Measurements from ENCODE around the gene DCTN5. TPM values are rescaled to one million over a fixed set of nuclear protein-coding genes. Genes with fewer than 3 reads are reported as not detected.

The DCTN5 gene
- total and polyA plus RNA-seq, 2 donors (not counting 3 experiments of a cell fraction or from before 2014, with no cell fraction given): 51.6 to 80.8 TPM

DNA sequence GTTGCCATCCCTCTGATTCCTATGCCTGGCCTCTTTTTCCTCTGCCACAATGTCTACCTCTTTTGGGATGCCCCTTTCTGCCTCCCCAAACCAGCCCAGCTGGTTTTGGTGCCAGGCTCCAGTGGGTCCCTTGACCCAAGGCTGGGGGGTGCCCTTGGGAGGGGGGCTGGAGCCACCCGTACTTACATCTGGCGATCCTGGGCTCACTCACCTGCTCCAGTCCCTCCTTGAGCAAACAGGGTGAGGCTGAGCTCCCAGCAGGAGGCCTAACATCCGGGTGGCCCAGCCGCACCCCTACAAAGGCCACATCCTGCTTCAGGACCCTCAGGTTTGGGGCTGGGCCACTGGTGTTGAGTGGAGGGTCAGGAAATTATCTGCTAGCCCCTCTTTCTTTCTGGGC, 70.5 kb downstream of the DCTN5 start:
- no peaks in the 10 kb centered on the region for H4K20me1 ChIP-seq (replicated peaks; ENCODE audit: control insufficient read depth, extremely low read depth, insufficient read depth, low read length)
- no peak for FAIRE-seq
- no peak overlapping the region for H3K4me3 ChIP-seq (replicated peaks in 1 of 3; ENCODE audit: insufficient read depth in 1 of 3, low read depth in 1 of 3, low read length in 3 of 3)
- H3K27ac ChIP-seq (ENCODE audit: insufficient read depth, low read depth, low read length): no peak overlapping the region
- DNase-seq (ENCODE audit: low read depth, low spot score): no peak
- no peaks in the 10 kb centered on the region for H3K4me1 ChIP-seq (ENCODE audit: control insufficient read depth, extremely low read depth, insufficient read depth, low read length)
- dilution Hi-C loops (cut with MboI; ENCODE audit: extremely low pct_ligation_motif_present, low sequenced_read_pairs): no loop called here
- intact Hi-C loops (cut with micrococcal nuclease): no loop called here
- TF ChIP-seq FOS (IDR thresholded peaks at IDR 0.05; ENCODE audit: borderline replicate concordance, insufficient read depth, low read length) (no peak), JUN (IDR thresholded peaks at IDR 0.05; ENCODE audit: borderline replicate concordance, insufficient read depth, insufficient read length, low read depth) (no peak), POLR2A (IDR thresholded peaks at IDR 0.05; ENCODE audit: low read depth, low read length) (no peak), GATA2 (IDR thresholded peaks at IDR 0.05; ENCODE audit: insufficient read depth, insufficient read length, low read depth, low read length) (no peak), EZH2 (IDR thresholded peaks at IDR 0.05; ENCODE audit: borderline replicate concordance, low read depth, low read length, severe bottlenecking) (no peak), MYC (IDR thresholded peaks at IDR 0.05; ENCODE audit: low read depth, low read length) (no peak), POLR2AphosphoS5 (IDR thresholded peaks at IDR 0.05; ENCODE audit: insufficient read depth, low read depth, low read length) (no peak)
- TF ChIP-seq, protein P1, sequence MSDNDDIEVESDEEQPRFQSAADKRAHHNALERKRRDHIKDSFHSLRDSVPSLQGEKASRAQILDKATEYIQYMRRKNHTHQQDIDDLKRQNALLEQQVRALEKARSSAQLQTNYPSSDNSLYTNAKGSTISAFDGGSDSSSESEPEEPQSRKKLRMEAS (IDR thresholded peaks at IDR 0.05; ENCODE audit: insufficient read depth, insufficient read length): no peak
- TF ChIP-seq, protein P2, sequence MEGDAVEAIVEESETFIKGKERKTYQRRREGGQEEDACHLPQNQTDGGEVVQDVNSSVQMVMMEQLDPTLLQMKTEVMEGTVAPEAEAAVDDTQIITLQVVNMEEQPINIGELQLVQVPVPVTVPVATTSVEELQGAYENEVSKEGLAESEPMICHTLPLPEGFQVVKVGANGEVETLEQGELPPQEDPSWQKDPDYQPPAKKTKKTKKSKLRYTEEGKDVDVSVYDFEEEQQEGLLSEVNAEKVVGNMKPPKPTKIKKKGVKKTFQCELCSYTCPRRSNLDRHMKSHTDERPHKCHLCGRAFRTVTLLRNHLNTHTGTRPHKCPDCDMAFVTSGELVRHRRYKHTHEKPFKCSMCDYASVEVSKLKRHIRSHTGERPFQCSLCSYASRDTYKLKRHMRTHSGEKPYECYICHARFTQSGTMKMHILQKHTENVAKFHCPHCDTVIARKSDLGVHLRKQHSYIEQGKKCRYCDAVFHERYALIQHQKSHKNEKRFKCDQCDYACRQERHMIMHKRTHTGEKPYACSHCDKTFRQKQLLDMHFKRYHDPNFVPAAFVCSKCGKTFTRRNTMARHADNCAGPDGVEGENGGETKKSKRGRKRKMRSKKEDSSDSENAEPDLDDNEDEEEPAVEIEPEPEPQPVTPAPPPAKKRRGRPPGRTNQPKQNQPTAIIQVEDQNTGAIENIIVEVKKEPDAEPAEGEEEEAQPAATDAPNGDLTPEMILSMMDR (IDR thresholded peaks at IDR 0.05; ENCODE audit: extremely low read depth in 1 of 2, insufficient read depth in 1 of 2, low read depth in 1 of 2, low read length in 2 of 2): no peak
- H3K79me2 ChIP-seq (ENCODE audit: control insufficient read depth, insufficient read depth, low read length): no peaks in the 10 kb centered on the region
- peaks cover 13 to 20% of the 10 kb centered on the region in 2 experiments for H3K27me3 ChIP-seq (ENCODE audit: control insufficient read depth in 2 of 2, insufficient read depth in 2 of 2, low read length in 2 of 2)
- H2AFZ ChIP-seq (ENCODE audit: low read depth, low read length): no peak overlapping the region
- no peaks in the 10 kb centered on the region for H3K36me3 ChIP-seq (ENCODE audit: control insufficient read depth in 2 of 2, extremely low read depth in 1 of 2, insufficient read depth in 2 of 2, low read length in 2 of 2)
- H3K4me2 ChIP-seq (ENCODE audit: insufficient read depth, low read length): no peak overlapping the region
- POLR2A ChIA-PET: no interaction called here
- H3K9ac ChIP-seq (replicated peaks; ENCODE audit: extremely low read depth, insufficient read depth, low read length): no peak overlapping the region
- no peaks in the 10 kb centered on the region for H3K9me3 ChIP-seq (replicated peaks; ENCODE audit: control insufficient read depth, insufficient read depth, low read length)
- CTCF ChIA-PET: interaction anchor here (0.9 kb wide), 1 partner anchor 16 kb away, joined by 3 read pairs; no protein-coding TSS in a partner anchor
- BruUV-seq (replicated peaks): no TSS peak
- no peaks in the 10 kb centered on the region for H3K9me1 ChIP-seq (replicated peaks; ENCODE audit: control insufficient read depth, extremely low read depth, insufficient read depth, low read length)
